Stimulated activated CD4-positive, alpha-beta T cell treated with anti-CD3 and anti-CD28 coated beads, Interleukin-1b, Interleukin-23, amount 100 ng/mL, for 4 hours (primary cell): Measurements from ENCODE around the gene LRRC1.

ENCODE experiments used
- DNase-seq, 2 donors: peaks; one replicate each; pipeline ENCODE4 v3.0.0-alpha.2; 2020; ENCODE audit warnings: low read depth in 2 of 2

Gene LRRC1

GRCh38 chr6:53924821-53925422 is 130.1 kb downstream of the LRRC1 start:
- no peak for DNase-seq

GRCh38 chr6:53925891-53926290 is 131.1 kb downstream of the LRRC1 start:
- DNase-seq = no peak

GRCh38 chr6:53926505-53926904 is 131.7 kb downstream of the LRRC1 start:
- no peak for DNase-seq

GRCh38 chr6:53928641-53929040 is 133.8 kb downstream of the LRRC1 start:
- DNase-seq = no peak

GRCh38 chr6:53929041-53929820 is 134.4 kb downstream of the LRRC1 start:
- DNase-seq = no peak

- no peak for DNase-seq
These were observed 135.0 kb downstream of the LRRC1 start for GRCh38 chr6:53929821-53930120.

- no peak for DNase-seq
These were observed 135.5 kb downstream of the LRRC1 start for GRCh38 chr6:53930330-53930729.

GRCh38 chr6:53931086-53931485 is 136.3 kb downstream of the LRRC1 start:
- no peak for DNase-seq

GRCh38 chr6:53932516-53932915 is 137.7 kb downstream of the LRRC1 start:
- no peak for DNase-seq

GRCh38 chr6:53934023-53934422 is 139.2 kb downstream of the LRRC1 start:
- DNase-seq = no peak

- no peak for DNase-seq
These were observed 142.7 kb downstream of the LRRC1 start for GRCh38 chr6:53937461-53937860.

GRCh38 chr6:53938810-53939209 is 144.0 kb downstream of the LRRC1 start:
- DNase-seq = no peak

GRCh38 chr6:53939830-53940229 is 145.0 kb downstream of the LRRC1 start:
- DNase-seq = no peak

- no peak for DNase-seq
These were observed 148.6 kb downstream of the LRRC1 start for GRCh38 chr6:53943395-53943794.

GRCh38 chr6:53944091-53944490 is 149.3 kb downstream of the LRRC1 start:
- DNase-seq = no peak

GRCh38 chr6:53944543-53944942 is 149.7 kb downstream of the LRRC1 start:
- DNase-seq = no peak

- no peak for DNase-seq
These were observed 151.1 kb downstream of the LRRC1 start for GRCh38 chr6:53945765-53946407.

- no peak for DNase-seq
These were observed 153.0 kb downstream of the LRRC1 start for GRCh38 chr6:53947780-53948179.

GRCh38 chr6:53951383-53951782 is 156.6 kb downstream of the LRRC1 start:
- DNase-seq = no peak

GRCh38 chr6:53956068-53956711 is 161.4 kb downstream of the LRRC1 start:
- DNase-seq = no peak

GRCh38 chr6:53956804-53957203 is 162.0 kb downstream of the LRRC1 start:
- DNase-seq = no peak

GRCh38 chr6:53959717-53960116 is 164.9 kb downstream of the LRRC1 start:
- DNase-seq = no peak

- no peak for DNase-seq
These were observed 165.5 kb downstream of the LRRC1 start for GRCh38 chr6:53960311-53960710.
